ENCODE data around the gene GREB1.
A peak's percentile ranks its signal among the peaks of the same experiment; 100 is the strongest.

Gene GREB1

DNA sequence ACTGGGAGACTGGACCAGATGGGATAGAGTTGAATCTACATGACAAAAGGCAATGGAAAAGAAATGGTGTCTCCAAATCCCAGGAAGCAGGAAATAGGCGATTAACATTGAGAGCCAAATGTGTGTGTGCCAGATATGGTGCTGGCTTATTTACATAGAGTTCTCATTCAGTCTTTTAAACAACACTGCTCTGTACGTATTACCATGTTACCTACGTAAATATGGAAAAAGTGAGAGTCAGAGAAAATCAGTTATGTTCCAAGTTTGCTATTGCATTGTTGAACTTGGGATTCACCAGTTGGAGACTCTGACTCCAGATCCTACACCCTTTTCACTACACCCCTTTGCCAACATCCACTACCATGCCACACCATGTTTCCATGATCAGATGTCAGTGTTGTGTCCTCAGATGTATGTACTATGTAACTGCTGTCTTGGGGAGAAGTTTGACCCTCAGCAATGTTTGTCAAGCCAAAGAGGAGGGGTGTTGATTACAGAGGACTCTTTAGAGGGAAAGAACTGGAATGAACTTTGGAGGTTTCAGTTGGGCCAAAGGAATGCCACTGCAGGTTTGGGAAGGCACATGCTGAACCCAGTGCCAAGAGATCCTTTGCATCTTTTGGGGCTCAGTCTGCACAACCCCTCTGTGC lies 19.6 kb upstream of the GREB1 start:
- ChIA-PET CTCF (no interaction called here), POLR2A (no interaction called here)
- H3K36me3 ChIP-seq (ENCODE audit: control insufficient read depth in 2 of 2, insufficient read depth in 1 of 2, low read length in 2 of 2): no peaks in the 10 kb centered on the region
- no peak for TF ChIP-seq ZNF544 (tag by site-specific recombination; IDR thresholded peaks at IDR 0.05)
- no peak for TF ChIP-seq ZNF670 (tag by site-specific recombination; IDR thresholded peaks at IDR 0.05; ENCODE audit: low read depth)
- no peak for TF ChIP-seq YY1 (tag by site-specific recombination; IDR thresholded peaks at IDR 0.05)
- TF ChIP-seq, protein P1, sequence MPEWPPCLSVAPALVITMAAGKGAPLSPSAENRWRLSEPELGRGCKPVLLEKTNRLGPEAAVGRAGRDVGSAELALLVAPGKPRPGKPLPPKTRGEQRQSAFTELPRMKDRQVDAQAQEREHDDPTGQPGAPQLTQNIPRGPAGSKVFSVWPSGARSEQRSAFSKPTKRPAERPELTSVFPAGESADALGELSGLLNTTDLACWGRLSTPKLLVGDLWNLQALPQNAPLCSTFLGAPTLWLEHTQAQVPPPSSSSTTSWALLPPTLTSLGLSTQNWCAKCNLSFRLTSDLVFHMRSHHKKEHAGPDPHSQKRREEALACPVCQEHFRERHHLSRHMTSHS (tag by site-specific recombination; IDR thresholded peaks at IDR 0.05): no peak
- TF ChIP-seq ZNF776 (tag by site-specific recombination; IDR thresholded peaks at IDR 0.05; ENCODE audit: borderline replicate concordance): no peak
- TF ChIP-seq YY2 (tag by site-specific recombination; IDR thresholded peaks at IDR 0.05): no peak
- TF ChIP-seq, protein P2, sequence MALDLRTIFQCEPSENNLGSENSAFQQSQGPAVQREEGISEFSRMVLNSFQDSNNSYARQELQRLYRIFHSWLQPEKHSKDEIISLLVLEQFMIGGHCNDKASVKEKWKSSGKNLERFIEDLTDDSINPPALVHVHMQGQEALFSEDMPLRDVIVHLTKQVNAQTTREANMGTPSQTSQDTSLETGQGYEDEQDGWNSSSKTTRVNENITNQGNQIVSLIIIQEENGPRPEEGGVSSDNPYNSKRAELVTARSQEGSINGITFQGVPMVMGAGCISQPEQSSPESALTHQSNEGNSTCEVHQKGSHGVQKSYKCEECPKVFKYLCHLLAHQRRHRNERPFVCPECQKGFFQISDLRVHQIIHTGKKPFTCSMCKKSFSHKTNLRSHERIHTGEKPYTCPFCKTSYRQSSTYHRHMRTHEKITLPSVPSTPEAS (tag by site-specific recombination; IDR thresholded peaks at IDR 0.05): no peak
- TF ChIP-seq, protein P3, sequence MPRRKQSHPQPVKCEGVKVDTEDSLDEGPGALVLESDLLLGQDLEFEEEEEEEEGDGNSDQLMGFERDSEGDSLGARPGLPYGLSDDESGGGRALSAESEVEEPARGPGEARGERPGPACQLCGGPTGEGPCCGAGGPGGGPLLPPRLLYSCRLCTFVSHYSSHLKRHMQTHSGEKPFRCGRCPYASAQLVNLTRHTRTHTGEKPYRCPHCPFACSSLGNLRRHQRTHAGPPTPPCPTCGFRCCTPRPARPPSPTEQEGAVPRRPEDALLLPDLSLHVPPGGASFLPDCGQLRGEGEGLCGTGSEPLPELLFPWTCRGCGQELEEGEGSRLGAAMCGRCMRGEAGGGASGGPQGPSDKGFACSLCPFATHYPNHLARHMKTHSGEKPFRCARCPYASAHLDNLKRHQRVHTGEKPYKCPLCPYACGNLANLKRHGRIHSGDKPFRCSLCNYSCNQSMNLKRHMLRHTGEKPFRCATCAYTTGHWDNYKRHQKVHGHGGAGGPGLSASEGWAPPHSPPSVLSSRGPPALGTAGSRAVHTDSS (tag by site-specific recombination; IDR thresholded peaks at IDR 0.05): no peak
- no peak for TF ChIP-seq ZBTB21 (tag by site-specific recombination; IDR thresholded peaks at IDR 0.05)
- no peak for TF ChIP-seq GLIS1 (tag by site-specific recombination; IDR thresholded peaks at IDR 0.05)
- TF ChIP-seq GLIS2 (tag by site-specific recombination; IDR thresholded peaks at IDR 0.05): no peak
- TF ChIP-seq, protein P4, sequence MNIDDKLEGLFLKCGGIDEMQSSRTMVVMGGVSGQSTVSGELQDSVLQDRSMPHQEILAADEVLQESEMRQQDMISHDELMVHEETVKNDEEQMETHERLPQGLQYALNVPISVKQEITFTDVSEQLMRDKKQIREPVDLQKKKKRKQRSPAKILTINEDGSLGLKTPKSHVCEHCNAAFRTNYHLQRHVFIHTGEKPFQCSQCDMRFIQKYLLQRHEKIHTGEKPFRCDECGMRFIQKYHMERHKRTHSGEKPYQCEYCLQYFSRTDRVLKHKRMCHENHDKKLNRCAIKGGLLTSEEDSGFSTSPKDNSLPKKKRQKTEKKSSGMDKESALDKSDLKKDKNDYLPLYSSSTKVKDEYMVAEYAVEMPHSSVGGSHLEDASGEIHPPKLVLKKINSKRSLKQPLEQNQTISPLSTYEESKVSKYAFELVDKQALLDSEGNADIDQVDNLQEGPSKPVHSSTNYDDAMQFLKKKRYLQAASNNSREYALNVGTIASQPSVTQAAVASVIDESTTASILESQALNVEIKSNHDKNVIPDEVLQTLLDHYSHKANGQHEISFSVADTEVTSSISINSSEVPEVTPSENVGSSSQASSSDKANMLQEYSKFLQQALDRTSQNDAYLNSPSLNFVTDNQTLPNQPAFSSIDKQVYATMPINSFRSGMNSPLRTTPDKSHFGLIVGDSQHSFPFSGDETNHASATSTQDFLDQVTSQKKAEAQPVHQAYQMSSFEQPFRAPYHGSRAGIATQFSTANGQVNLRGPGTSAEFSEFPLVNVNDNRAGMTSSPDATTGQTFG (tag by site-specific recombination; IDR thresholded peaks at IDR 0.05; ENCODE audit: borderline replicate concordance): no peak
- TF ChIP-seq, protein P5, sequence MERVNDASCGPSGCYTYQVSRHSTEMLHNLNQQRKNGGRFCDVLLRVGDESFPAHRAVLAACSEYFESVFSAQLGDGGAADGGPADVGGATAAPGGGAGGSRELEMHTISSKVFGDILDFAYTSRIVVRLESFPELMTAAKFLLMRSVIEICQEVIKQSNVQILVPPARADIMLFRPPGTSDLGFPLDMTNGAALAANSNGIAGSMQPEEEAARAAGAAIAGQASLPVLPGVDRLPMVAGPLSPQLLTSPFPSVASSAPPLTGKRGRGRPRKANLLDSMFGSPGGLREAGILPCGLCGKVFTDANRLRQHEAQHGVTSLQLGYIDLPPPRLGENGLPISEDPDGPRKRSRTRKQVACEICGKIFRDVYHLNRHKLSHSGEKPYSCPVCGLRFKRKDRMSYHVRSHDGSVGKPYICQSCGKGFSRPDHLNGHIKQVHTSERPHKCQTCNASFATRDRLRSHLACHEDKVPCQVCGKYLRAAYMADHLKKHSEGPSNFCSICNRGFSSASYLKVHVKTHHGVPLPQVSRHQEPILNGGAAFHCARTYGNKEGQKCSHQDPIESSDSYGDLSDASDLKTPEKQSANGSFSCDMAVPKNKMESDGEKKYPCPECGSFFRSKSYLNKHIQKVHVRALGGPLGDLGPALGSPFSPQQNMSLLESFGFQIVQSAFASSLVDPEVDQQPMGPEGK (tag by site-specific recombination; IDR thresholded peaks at IDR 0.05): no peak
- H3K4me1 ChIP-seq (ENCODE audit: control insufficient read depth, insufficient read depth, low read length): no peaks in the 10 kb centered on the region
- H3K27ac ChIP-seq (ENCODE audit: extremely low read depth, low read depth, low read length): no peak overlapping the region
- no peaks in the 10 kb centered on the region for H3K9me3 ChIP-seq (ENCODE audit: control insufficient read depth, insufficient read depth, low read depth, low read length)
- H3K4me3 ChIP-seq (ENCODE audit: low read depth, low read length): no peak overlapping the region

DNA sequence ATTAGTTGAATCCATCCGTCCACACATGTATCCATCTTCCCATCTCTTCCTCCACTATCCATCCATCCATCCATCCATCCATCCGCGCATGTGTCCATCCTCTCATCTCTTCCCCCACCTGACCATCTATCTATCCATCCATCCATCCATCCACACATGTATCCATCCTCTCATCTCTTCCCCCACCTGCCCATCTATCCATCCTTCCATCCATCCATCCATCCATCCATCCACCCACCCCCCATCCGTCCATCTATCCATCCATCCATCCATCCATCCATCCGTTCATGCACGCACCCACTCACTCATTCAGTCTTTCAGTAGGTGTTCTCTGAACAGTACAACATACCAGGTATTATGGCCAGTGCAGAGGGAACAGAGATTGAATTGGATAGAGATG lies 18.9 kb upstream of the GREB1 start:
- Histone ChIP-seq H3K4me1 (ENCODE audit: control insufficient read depth, insufficient read depth, low read length) (no peaks in the 10 kb centered on the region), H3K36me3 (ENCODE audit: control insufficient read depth in 2 of 2, insufficient read depth in 1 of 2, low read length in 2 of 2) (no peaks in the 10 kb centered on the region), H3K9me3 (ENCODE audit: control insufficient read depth, insufficient read depth, low read depth, low read length) (no peaks in the 10 kb centered on the region), H3K27ac (ENCODE audit: extremely low read depth, low read depth, low read length) (no peak overlapping the region), H3K4me3 (ENCODE audit: low read depth, low read length) (no peak overlapping the region)
- TF ChIP-seq ZBTB17 (tag by site-specific recombination; IDR thresholded peaks at IDR 0.05): peak; percentile 31; the same call in 1 of the 2 replicates
- TF ChIP-seq ZNF366 (tag by site-specific recombination; conservative IDR thresholded peaks at IDR 0.05): peak; percentile 95
- no peak for TF ChIP-seq ZNF544 (tag by site-specific recombination; IDR thresholded peaks at IDR 0.05)
- POLR2A ChIA-PET: no interaction called here
- CTCF ChIA-PET: no interaction called here
